ENCODE measurements around the gene DNLZ. TPM values are rescaled to one million over a fixed set of nuclear protein-coding genes. Genes with fewer than 3 reads are reported as not detected.

DNLZ gene
- total and polyA plus RNA-seq, 2 donors (not counting 1 experiment from before 2014, with no cell fraction given): 7.4 to 14.2 TPM

DNA sequence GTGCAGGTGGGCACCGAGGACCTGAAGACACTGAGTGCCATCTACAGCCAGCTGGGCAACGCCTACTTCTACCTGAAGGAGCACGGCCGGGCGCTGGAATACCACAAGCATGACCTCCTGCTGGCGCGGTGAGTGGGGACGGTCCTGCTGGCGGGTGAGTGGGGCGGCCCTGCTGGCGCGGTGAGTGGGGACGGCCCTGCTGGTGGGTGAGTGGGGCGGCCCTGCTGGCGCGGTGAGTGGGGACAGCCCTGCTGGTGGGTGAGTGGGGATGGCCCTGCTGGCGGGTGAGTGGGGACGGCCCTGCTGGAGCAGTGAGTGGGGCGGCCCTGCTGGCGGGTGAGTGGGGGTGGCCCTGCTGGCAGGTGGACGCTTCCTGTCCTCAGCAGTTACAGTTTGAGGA lies 29.0 kb downstream of the DNLZ start:
- Histone ChIP-seq H3K4me1 (ENCODE audit: control insufficient read depth, extremely low read depth, insufficient read depth, low read length) (peaks cover 4% of the 10 kb centered on the region), H3K79me2 (ENCODE audit: control insufficient read depth, insufficient read depth, low read length) (peaks cover 47% of the 10 kb centered on the region), H3K9ac (ENCODE audit: insufficient read depth, low read length) (no peak overlapping the region), H3K9me3 (ENCODE audit: control insufficient read depth, insufficient read depth, low read depth, low read length) (no peaks in the 10 kb centered on the region), H3K36me3 (ENCODE audit: control insufficient read depth, insufficient read depth, low read length) (peaks cover 41% of the 10 kb centered on the region), H3K4me3 (replicated peaks in 1 of 4; ENCODE audit: control extremely low read depth in 1 of 4, insufficient read depth in 1 of 4, low read depth in 3 of 4, low read length in 4 of 4) (no peak overlapping the region), H4K20me1 (ENCODE audit: control insufficient read depth, extremely low read depth, insufficient read depth, low read length) (no peaks in the 10 kb centered on the region), H3K27ac (ENCODE audit: insufficient read depth, low read length) (no peak overlapping the region), H3K27me3 (ENCODE audit: control insufficient read depth, insufficient read depth, low read length) (no peaks in the 10 kb centered on the region), H3K4me2 (ENCODE audit: extremely low read depth, insufficient read depth, low read length) (no peak overlapping the region), H2AFZ (ENCODE audit: low read length) (no peak overlapping the region)
- TF ChIP-seq, protein P1, sequence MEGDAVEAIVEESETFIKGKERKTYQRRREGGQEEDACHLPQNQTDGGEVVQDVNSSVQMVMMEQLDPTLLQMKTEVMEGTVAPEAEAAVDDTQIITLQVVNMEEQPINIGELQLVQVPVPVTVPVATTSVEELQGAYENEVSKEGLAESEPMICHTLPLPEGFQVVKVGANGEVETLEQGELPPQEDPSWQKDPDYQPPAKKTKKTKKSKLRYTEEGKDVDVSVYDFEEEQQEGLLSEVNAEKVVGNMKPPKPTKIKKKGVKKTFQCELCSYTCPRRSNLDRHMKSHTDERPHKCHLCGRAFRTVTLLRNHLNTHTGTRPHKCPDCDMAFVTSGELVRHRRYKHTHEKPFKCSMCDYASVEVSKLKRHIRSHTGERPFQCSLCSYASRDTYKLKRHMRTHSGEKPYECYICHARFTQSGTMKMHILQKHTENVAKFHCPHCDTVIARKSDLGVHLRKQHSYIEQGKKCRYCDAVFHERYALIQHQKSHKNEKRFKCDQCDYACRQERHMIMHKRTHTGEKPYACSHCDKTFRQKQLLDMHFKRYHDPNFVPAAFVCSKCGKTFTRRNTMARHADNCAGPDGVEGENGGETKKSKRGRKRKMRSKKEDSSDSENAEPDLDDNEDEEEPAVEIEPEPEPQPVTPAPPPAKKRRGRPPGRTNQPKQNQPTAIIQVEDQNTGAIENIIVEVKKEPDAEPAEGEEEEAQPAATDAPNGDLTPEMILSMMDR (conservative IDR thresholded peaks at IDR 0.05 in 1 of 2, IDR thresholded peaks at IDR 0.05 in 1 of 2; ENCODE audit: low read depth in 1 of 2, low read length in 2 of 2): no peak
- no peak for TF ChIP-seq EZH2 (IDR thresholded peaks at IDR 0.05; ENCODE audit: low read length, missing control alignments)
- DNase-seq (ENCODE audit: low read depth in 2 of 2): no peak

DNA sequence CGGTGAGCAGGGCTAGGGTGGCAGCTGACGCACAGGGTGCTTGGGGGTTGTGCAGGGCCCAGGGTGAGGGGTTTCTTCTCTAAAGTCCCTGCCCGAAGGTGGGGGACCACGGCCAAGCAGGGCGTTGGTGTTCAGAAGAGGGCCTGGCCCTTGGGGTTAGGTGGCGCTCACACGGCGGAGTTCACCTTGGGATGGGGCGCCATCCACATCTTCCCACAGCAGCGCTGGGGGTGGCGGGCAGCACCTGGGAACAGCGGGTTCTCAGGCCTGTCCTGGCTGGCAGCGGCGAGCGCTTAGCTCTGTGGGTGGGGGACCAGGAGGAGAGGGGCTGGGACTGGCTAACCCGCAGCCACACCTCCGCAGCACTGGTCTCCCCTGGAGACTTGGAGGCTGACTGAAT lies 30.1 kb downstream of the DNLZ start:
- Histone ChIP-seq H3K9ac (ENCODE audit: insufficient read depth, low read length) (no peak overlapping the region), H3K4me1 (ENCODE audit: control insufficient read depth, extremely low read depth, insufficient read depth, low read length) (peaks cover 10% of the 10 kb centered on the region), H3K36me3 (ENCODE audit: control insufficient read depth, insufficient read depth, low read length) (peaks cover 38% of the 10 kb centered on the region), H3K4me3 (replicated peaks in 1 of 4; ENCODE audit: control extremely low read depth in 1 of 4, insufficient read depth in 1 of 4, low read depth in 3 of 4, low read length in 4 of 4) (no peak overlapping the region), H3K27ac (ENCODE audit: insufficient read depth, low read length) (no peak overlapping the region), H3K9me3 (ENCODE audit: control insufficient read depth, insufficient read depth, low read depth, low read length) (no peaks in the 10 kb centered on the region), H3K79me2 (ENCODE audit: control insufficient read depth, insufficient read depth, low read length) (peaks cover 57% of the 10 kb centered on the region), H4K20me1 (ENCODE audit: control insufficient read depth, extremely low read depth, insufficient read depth, low read length) (no peaks in the 10 kb centered on the region), H3K4me2 (ENCODE audit: extremely low read depth, insufficient read depth, low read length) (no peak overlapping the region), H2AFZ (ENCODE audit: low read length) (no peak overlapping the region), H3K27me3 (ENCODE audit: control insufficient read depth, insufficient read depth, low read length) (no peaks in the 10 kb centered on the region)
- TF ChIP-seq EZH2 (IDR thresholded peaks at IDR 0.05; ENCODE audit: low read length, missing control alignments): no peak
- TF ChIP-seq, protein P1 (conservative IDR thresholded peaks at IDR 0.05 in 1 of 2, IDR thresholded peaks at IDR 0.05 in 1 of 2; ENCODE audit: low read depth in 1 of 2, low read length in 2 of 2): no peak
- DNase-seq (ENCODE audit: low read depth in 2 of 2): no peak

DNA sequence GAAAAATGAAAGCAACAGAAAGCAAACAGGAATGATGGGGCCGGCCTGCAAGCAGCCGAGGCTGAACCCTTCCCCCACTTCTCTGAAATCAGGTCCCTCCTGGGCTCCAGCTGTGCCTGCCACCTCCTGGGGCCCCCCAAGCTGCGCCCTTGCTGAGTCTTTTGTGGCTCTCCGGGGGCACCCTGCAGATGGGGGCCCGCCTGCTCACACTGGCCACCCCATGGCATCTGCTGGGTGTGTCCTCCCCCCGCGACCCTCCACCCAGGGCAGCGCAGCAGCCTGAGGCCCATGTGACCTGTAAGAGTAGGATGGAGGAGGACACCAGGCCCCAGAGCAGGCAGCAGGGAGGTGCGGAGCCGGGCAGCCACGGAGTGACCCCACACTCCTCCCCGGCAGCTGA lies 30.5 kb downstream of the DNLZ start:
- H3K36me3 ChIP-seq (ENCODE audit: control insufficient read depth, insufficient read depth, low read length): peaks cover 33% of the 10 kb centered on the region
- no peak for TF ChIP-seq EZH2 (IDR thresholded peaks at IDR 0.05; ENCODE audit: low read length, missing control alignments)
- TF ChIP-seq, protein P1 (conservative IDR thresholded peaks at IDR 0.05 in 1 of 2, IDR thresholded peaks at IDR 0.05 in 1 of 2; ENCODE audit: low read depth in 1 of 2, low read length in 2 of 2): no peak

More for the DNA sequence above, 30.5 kb downstream of the DNLZ start:
- DNase-seq (ENCODE audit: low read depth in 2 of 2): no peak
- Histone ChIP-seq H3K4me3 (replicated peaks in 1 of 4; ENCODE audit: control extremely low read depth in 1 of 4, insufficient read depth in 1 of 4, low read depth in 3 of 4, low read length in 4 of 4) (no peak overlapping the region), H4K20me1 (ENCODE audit: control insufficient read depth, extremely low read depth, insufficient read depth, low read length) (no peaks in the 10 kb centered on the region), H3K27ac (ENCODE audit: insufficient read depth, low read length) (no peak overlapping the region), H3K27me3 (ENCODE audit: control insufficient read depth, insufficient read depth, low read length) (no peaks in the 10 kb centered on the region), H3K9ac (ENCODE audit: insufficient read depth, low read length) (no peak overlapping the region), H3K9me3 (ENCODE audit: control insufficient read depth, insufficient read depth, low read depth, low read length) (no peaks in the 10 kb centered on the region), H3K4me1 (ENCODE audit: control insufficient read depth, extremely low read depth, insufficient read depth, low read length) (peaks cover 10% of the 10 kb centered on the region), H3K4me2 (ENCODE audit: extremely low read depth, insufficient read depth, low read length) (no peak overlapping the region), H3K79me2 (ENCODE audit: control insufficient read depth, insufficient read depth, low read length) (peaks cover 62% of the 10 kb centered on the region), H2AFZ (ENCODE audit: low read length) (no peak overlapping the region)

Data from fibroblast of lung (primary cell).